ENCODE data around the gene TOM1L1.

TOM1L1 gene

GRCh38 chr17:54945231-54945630 is 44.6 kb downstream of the TOM1L1 start:
- no peak overlapping the region for H3K4me3 ChIP-seq (ENCODE audit: low read depth, low read length)

DNA sequence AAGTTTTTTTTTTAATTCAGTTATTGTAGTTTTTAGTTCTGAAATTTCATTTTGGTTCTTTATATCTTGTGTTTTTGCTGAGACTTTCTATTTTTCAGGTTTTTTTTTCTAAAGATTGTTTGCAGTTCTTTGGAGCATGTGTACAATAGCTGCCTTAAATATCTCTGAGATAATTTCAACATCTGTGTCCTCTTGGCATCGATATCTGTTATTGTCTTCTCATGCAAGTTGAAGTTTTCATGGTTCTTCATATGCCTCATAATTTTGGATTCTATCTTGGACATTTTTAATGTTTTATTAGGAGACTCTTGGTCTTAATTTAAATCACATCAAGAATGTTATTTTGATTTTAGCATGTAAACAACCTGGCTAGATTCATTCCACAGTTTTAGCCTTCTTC is 45.0 kb downstream of the TOM1L1 start:
- no peak overlapping the region for H3K4me3 ChIP-seq (ENCODE audit: low read depth, low read length)

- no peak overlapping the region for H3K4me3 ChIP-seq (ENCODE audit: low read depth, low read length)
These were observed 46.7 kb downstream of the TOM1L1 start for GRCh38 chr17:54947396-54947795.

DNA sequence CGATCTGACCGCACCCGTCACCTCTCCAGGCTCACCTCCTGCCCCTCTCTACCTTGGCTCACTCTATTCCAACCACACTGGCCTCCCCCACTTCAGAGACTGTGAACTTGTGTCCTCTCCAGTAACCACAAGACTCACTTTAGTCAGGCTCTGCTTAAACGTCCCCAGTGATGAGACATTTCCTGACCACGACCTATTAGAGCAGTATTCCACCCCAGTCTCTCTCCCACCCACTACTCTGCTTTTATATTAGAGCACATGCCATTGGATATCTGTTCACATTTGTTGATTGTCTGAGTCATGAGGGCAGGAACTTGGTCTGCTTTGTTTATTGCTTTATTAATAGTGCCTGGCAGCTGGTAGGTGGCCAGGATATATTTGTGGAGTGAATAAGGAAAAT is 47.7 kb downstream of the TOM1L1 start:
- no peak overlapping the region for H3K4me3 ChIP-seq (ENCODE audit: low read depth, low read length)

DNA sequence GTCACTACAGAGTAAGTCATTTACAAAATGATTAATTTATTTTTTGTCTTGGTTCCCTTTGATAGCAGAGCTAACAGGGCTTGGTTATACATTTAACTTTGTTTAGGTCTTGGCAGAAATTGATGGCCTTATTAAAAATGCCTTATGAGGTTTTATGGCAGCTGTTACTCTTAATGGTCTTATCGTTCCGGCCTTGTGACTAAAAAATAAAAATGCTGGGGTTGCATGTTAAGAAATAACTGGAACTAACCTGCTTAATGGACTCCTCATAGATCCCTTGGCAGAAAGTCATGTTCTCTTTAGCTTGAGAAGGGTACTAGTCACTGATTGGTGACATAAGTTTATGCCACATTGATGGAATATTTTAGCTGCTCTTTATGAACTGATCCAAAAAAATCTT is 49.5 kb downstream of the TOM1L1 start:
- H3K4me3 ChIP-seq (ENCODE audit: low read depth, low read length): no peak overlapping the region

DNA sequence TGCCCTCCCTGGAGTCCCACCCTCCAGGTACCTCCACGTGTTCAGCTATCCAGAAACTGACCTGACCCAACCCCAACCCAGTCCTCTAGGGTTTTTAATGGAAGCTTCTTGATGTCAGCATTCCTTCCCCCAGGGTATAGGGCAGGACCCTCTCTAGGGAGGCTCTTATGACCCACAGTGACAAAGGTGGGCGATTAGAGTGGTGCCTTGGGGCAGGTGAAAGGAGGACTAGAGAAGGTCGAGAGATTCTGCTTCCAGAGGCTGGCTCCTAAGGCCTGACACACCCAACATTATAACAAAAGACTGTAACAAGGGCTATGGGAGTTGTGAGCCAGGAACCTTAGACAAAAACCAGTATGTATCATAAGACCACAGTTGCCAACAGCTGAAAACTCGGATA is 50.6 kb downstream of the TOM1L1 start:
- no peak overlapping the region for H3K4me3 ChIP-seq (ENCODE audit: low read depth, low read length)

DNA sequence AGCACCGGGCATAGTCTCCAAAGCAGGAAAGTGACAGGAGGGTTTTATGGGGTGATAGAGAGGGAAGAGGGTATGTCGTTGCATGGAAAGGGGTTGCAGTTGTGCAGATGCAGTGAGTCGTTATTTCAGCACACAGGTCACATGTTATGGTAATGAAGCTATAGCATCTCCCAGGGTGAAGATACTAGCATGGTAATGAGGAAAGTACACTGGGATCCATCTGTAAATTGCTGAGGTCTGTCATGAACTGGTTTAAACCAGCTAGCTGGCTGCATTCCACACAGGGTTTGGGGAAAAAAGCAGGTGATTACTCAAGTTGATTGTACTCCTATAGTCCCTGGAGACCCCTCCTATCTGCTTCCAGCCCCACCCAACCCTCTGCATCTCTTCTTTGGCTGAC is 56.1 kb downstream of the TOM1L1 start:
- no peak overlapping the region for H3K4me3 ChIP-seq (ENCODE audit: low read depth, low read length)

GRCh38 chr17:54967621-54968261 is 67.1 kb downstream of the TOM1L1 start:
- H3K4me3 ChIP-seq (ENCODE audit: low read depth, low read length): peak overlapping the region; percentile 92

- peak within 1 kb of the TSS; percentile 92 for H3K4me3 ChIP-seq (ENCODE audit: low read depth, low read length)
These were observed 67.8 kb downstream of the TOM1L1 start, which contains the start of the genes COX11 and STXBP4 for GRCh38 chr17:54968262-54968987. COX11 (minus strand) TSS chr17:54968654; CDS start chr17:54968646, 8 bp downstream. STXBP4 (plus strand) TSS chr17:54968765; CDS start chr17:54986220, 17,455 bp downstream.

DNA sequence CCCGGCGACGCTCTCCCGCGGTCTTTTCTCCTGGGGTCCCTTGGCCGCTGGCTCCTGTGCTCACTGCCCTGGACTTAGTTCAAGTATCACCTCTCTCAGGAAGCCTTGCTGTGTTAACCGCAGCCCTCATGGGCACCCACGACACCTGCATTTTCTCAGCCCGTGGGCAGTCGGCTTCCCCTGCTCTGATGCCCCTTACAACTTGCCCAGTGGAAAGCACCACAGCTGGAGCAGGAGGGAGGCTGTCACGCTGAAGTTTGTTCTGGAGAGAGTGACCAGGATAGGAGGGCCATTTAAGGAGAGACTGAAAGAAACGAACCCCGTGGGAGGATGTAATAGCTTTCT is 68.3 kb downstream of the TOM1L1 start:
- H3K4me3 ChIP-seq (ENCODE audit: low read depth, low read length): peak overlapping the region; percentile 92

- H3K4me3 ChIP-seq (ENCODE audit: low read depth, low read length): no peak overlapping the region
These were observed 69.3 kb downstream of the TOM1L1 start for GRCh38 chr17:54969658-54970572.

DNA sequence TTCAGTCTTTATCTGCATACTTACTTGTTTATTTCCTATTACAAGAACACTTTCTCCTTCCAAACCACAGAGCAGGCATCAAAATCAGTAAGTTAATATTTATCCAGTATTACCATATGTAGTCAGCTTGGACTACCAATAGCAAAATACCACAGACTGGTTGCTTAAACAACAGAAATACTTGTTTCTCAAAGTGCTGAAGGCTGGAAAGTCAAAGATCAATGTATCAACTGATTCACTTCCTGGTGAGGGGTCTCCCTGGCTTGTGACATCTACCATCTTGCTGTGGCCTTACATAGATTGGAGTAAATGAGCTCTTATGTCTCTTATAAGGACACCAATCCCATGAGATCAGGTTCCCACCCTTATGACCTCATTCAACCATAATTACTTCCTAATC is 70.5 kb downstream of the TOM1L1 start:
- H3K4me3 ChIP-seq (ENCODE audit: low read depth, low read length): no peak overlapping the region

DNA sequence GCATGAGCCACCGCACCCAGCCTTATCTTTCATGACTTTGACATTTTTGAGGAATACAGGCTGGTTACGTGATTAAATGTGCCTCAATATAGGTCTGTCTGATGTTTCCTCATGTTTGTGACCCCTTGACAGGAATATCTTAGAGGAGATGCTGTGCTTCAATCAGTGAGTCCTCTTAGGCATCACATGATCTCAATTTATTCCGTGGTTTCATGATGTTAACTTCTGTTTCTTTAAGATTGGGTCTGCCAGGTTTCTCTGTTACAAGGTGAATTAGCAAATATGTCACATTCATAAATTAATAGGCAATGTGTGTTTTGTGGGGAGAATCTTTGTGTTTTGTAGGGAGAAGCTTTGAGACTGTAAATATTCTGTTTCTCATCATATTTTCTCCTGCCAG is 71.2 kb downstream of the TOM1L1 start:
- H3K4me3 ChIP-seq (ENCODE audit: low read depth, low read length): no peak overlapping the region

- H3K4me3 ChIP-seq (ENCODE audit: low read depth, low read length): no peak overlapping the region
These were observed 71.9 kb downstream of the TOM1L1 start for GRCh38 chr17:54972406-54973138.

GRCh38 chr17:54974759-54975158 is 74.1 kb downstream of the TOM1L1 start:
- no peak overlapping the region for H3K4me3 ChIP-seq (ENCODE audit: low read depth, low read length)

DNA sequence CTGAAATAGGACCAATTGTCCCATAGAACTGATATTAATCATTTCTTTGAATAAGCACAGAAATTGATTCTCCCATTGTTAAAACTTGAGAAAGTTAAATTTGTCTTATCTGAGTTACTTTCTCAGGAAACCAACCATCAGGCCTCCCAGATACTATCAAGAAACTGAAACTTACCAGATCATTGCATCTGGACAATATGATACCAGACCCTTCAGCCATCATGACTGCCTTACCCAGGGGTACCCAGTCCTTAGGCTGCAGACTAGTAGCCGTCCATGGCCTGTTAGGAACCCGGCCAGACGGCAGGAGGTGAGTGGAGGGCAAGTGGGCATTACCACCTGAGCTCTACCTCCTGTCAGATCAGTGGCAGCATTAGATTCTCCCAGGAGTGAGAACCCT is 75.7 kb downstream of the TOM1L1 start:
- H3K4me3 ChIP-seq (ENCODE audit: low read depth, low read length): no peak overlapping the region

DNA sequence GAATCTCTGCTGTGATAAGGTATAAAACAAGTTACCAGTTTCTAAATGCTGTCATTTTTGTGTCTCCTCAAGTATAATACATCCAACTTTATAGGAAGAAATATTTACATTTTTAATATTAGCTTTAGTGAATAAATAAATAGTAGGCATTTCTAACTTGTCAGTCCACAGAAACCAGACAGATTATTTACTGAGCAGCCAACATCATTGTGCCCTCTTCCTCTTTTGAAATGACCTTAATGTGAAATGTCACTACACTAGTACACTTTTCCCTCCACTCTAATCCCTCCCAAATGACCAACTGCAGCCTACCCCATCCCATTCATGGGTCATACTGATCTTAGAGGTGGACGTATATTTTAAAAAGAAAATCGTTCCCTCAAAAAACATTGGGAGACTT is 77.1 kb downstream of the TOM1L1 start:
- H3K4me3 ChIP-seq (ENCODE audit: low read depth, low read length): no peak overlapping the region

- no peak overlapping the region for H3K4me3 ChIP-seq (ENCODE audit: low read depth, low read length)
These were observed 79.0 kb downstream of the TOM1L1 start for GRCh38 chr17:54979657-54980056.

GRCh38 chr17:54980375-54980774 is 79.7 kb downstream of the TOM1L1 start:
- no peak overlapping the region for H3K4me3 ChIP-seq (ENCODE audit: low read depth, low read length)

DNA sequence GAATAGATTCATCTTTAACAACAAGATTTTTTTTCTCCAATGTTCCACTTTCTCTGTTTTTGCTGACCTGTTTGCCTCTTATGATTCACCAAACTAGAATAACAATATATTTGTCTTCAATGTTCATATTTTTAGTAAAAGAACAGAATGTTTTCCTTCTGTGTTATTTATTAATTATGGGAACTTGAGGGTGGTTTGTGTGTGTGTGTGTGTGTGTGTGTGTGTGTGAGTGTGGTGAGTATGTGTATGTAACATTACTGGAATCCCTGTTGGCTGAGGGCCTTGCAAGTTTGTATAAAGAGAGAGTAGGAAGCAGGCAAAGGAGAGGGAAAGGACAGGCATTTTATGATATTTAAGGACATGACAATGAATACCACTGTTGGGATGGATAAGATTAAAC is 81.7 kb downstream of the TOM1L1 start:
- no peak overlapping the region for H3K4me3 ChIP-seq (ENCODE audit: low read depth, low read length)

DNA sequence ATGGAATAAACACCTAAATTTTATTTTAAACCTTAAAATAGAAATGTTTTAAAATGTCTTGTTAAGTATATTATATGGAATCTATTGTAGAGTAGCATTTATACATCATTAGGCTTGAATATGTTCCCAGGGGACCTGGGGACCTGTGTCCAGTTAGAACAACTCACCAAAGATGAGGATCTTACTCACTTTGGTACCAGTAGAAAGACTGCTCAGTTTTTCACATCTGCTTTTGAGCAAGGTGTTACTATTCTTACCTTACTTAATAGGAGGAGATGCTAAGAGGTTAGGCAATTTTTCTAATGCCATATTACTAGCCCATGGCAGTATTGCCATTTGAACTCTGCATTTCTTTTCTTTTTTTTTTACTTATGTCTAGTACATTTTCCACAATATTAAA is 82.6 kb downstream of the TOM1L1 start:
- H3K4me3 ChIP-seq (ENCODE audit: low read depth, low read length): no peak overlapping the region
